GM13976 (cell line): Measurements from ENCODE around the gene AMMECR1.
"Not testable (repeated sequence)": the region's sequence is repeated elsewhere in the genome, so short reads cannot be mapped to it uniquely, and the experiment has no call there.

Experiments used
- DNase-seq: peaks from one replicate; pipeline ENCODE4 v3.0.0; 2012; ENCODE audit warnings: low spot score
- CTCF ChIP-seq: IDR thresholded peaks from 2 replicates; pipeline ENCODE4 v1.5.1; 2012; ENCODE audit warnings: borderline replicate concordance, mild to moderate bottlenecking; ENCODE audit not compliant: insufficient read depth; ENCODE audit errors: extremely low read depth, missing control alignments, control extremely low read depth
- in situ Hi-C: fragments of 300-500 bp; cut with MboI; formaldehyde crosslinking; loops from one replicate; pipeline ENCODE4 v1.12.0; 2022; ENCODE audit warnings: low sequenced_read_pairs, mixed read lengths, inconsistent platforms; ENCODE audit not compliant: unreplicated experiment

Gene AMMECR1

GRCh38 chrX:110338935-110339334 lies 21.1 kb upstream of the AMMECR1 start:
- no peak for DNase-seq
- no peak for TF ChIP-seq CTCF
- in situ Hi-C loops, result no loop called here

- DNase-seq, in situ Hi-C loops: not testable (repeated sequence)
Measured at GRCh38 chrX:110333458-110333857, 15.6 kb upstream of the AMMECR1 start.

- no peak for DNase-seq
- TF ChIP-seq CTCF, result no peak
Measured at GRCh38 chrX:110331444-110332030, 13.7 kb upstream of the AMMECR1 start.

GRCh38 chrX:110328613-110329012 lies 10.7 kb upstream of the AMMECR1 start:
- DNase-seq, in situ Hi-C loops: not testable (repeated sequence)

More at GRCh38 chrX:110331444-110332030, 13.7 kb upstream of the AMMECR1 start:
- in situ Hi-C loops, result no loop called here

- TF ChIP-seq CTCF, result no peak
- no peak for DNase-seq
- in situ Hi-C loops, result no loop called here
Measured at GRCh38 chrX:110327336-110327735, 9.5 kb upstream of the AMMECR1 start.

GRCh38 chrX:110326712-110327111 lies 8.8 kb upstream of the AMMECR1 start:
- in situ Hi-C loops, result no loop called here
- no peak for TF ChIP-seq CTCF
- DNase-seq, result no peak

- in situ Hi-C loops, result no loop called here
- no peak for DNase-seq
- no peak for TF ChIP-seq CTCF
Measured at GRCh38 chrX:110322603-110323002, 4.7 kb upstream of the AMMECR1 start.

- DNase-seq, result no peak
- in situ Hi-C loops, result no loop called here
- TF ChIP-seq CTCF, result no peak
Measured at GRCh38 chrX:110321670-110322069, 3.8 kb upstream of the AMMECR1 start.
